ENCODE measurements around the gene CYP4F22. TPM values are rescaled to one million over a fixed set of nuclear protein-coding genes. Genes with fewer than 3 reads are reported as not detected.

CYP4F22 gene
- total and polyA plus RNA-seq, 2 of the 8 experiments (the other 6 are each of a cell fraction or from before 2014, with no cell fraction given) = not detected

DNA sequence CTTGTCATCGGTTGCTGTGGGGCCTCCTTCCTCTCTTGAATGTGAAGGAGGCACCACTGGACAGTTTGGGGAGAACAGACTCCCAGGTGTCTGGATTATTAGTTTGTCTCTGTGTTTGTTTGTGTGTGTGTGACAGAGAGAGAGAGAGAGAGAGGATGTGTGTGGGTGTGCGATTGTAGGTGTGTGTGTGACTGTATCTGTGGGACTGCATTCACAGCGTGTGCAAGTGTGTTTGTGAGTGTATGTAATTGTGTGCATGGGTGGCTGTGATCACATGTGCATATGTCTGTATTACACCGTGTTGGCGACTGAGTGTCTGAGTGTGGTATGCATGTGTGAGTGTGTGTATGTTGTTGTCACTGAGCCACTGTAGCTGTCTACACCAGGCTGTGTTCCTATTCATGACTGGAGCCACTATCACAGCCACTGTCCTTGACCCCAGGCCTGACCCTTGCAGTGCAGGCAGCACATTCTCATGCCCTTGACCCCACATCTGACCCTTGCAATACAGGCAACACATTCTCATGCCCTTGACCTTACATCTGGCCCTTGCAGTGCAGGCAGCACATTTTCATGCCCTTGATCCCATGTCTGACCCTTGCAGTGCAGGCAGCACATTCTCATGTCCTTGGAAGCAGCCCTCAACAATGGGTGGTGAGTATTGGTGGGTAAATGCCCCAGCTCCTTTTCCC lies 81.6 kb downstream of the CYP4F22 start:
- Histone ChIP-seq H3K4me3 (ENCODE audit: extremely low read depth in 1 of 4, insufficient read depth in 2 of 4, low read depth in 3 of 4, low read length in 4 of 4) (no peak overlapping the region), H2AK5ac (ENCODE audit: low read depth, low read length) (no peak overlapping the region), H3K4ac (replicated peaks; ENCODE audit: insufficient read length, low read depth, low read length) (no peak overlapping the region), H4K20me1 (replicated peaks in 1 of 2; ENCODE audit: control insufficient read depth in 1 of 2, insufficient read depth in 2 of 2, low read length in 2 of 2) (no peaks in the 10 kb centered on the region), H3K23ac (ENCODE audit: insufficient read length) (no peak overlapping the region), H3K79me1 (ENCODE audit: low read depth, low read length) (no peaks in the 10 kb centered on the region), H2BK15ac (ENCODE audit: low read length) (no peak overlapping the region), H4K8ac (ENCODE audit: extremely low read depth, insufficient read depth, low read length) (no peak overlapping the region), H4K5ac (ENCODE audit: insufficient read length, low read depth, low read length) (no peak overlapping the region), H4K91ac (replicated peaks; ENCODE audit: insufficient read length, low read length) (no peak overlapping the region), H3K27me3 (replicated peaks in 1 of 4; ENCODE audit: control insufficient read depth in 3 of 4, extremely low read depth in 1 of 4, insufficient read depth in 3 of 4, low read length in 3 of 4) (no peaks in the 10 kb centered on the region), H3K4me1 (replicated peaks in 1 of 4; ENCODE audit: control insufficient read depth in 3 of 4, insufficient read depth in 4 of 4, low read length in 3 of 4) (no peaks in the 10 kb centered on the region), H3K27ac (ENCODE audit: low read depth, low read length) (no peak overlapping the region), H3K14ac (ENCODE audit: insufficient read length) (no peak overlapping the region), H2BK120ac (replicated peaks; ENCODE audit: low read depth, low read length) (no peak overlapping the region), H3K18ac (ENCODE audit: extremely low read depth, low read length) (no peak overlapping the region), H2BK5ac (ENCODE audit: low read depth, low read length) (no peak overlapping the region), H3K36me3 (ENCODE audit: control insufficient read depth in 2 of 4, insufficient read depth in 4 of 4, low read length in 3 of 4) (no peaks in the 10 kb centered on the region), H2BK12ac (ENCODE audit: low read depth, low read length) (no peak overlapping the region), H3K4me2 (ENCODE audit: insufficient read depth in 1 of 2, low read depth in 2 of 2, low read length in 2 of 2) (no peak overlapping the region), H2BK20ac (ENCODE audit: low read length) (no peak overlapping the region), H3K9me3 (ENCODE audit: insufficient read depth in 2 of 2, low read depth in 1 of 2, low read length in 1 of 2) (peaks cover 39 to 80% of the 10 kb centered on the region in 2 experiments), H3K79me2 (ENCODE audit: control insufficient read depth in 1 of 2, insufficient read depth in 2 of 2, low read length in 2 of 2) (no peaks in the 10 kb centered on the region), H3K56ac (replicated peaks; ENCODE audit: insufficient read length, low read depth, low read length) (no peak overlapping the region), H2AFZ (ENCODE audit: low read length) (no peak overlapping the region), H3K23me2 (ENCODE audit: low read depth, low read length) (no peaks in the 10 kb centered on the region), H3K9ac (replicated peaks in 1 of 4; ENCODE audit: extremely low read depth in 1 of 4, low read depth in 3 of 4, low read length in 3 of 4) (no peak overlapping the region)
- CTCF ChIA-PET (ENCODE audit: partially characterized antibody) = no interaction called here
- DNase-seq (ENCODE audit: low read depth in 1 of 2, low spot score in 2 of 2) (no peak), FAIRE-seq (no peak)
- 70% methylated on average over 5 of the region's 5 CpGs; no CpG with 5 or more reads in 1 of the 2 experiments for WGBS, 2 experiments (ENCODE audit: extremely low coverage in 1 of 2, insufficient coverage in 1 of 2, insufficient read length in 1 of 2, insufficient replicate concordance in 2 of 2, low coverage in 1 of 2, low lambda C conversion rate in 2 of 2, missing lambda C conversion rate in 1 of 2)
- POLR2A ChIA-PET (ENCODE audit: partially characterized antibody) = no interaction called here
- TF ChIP-seq FOSL1 (IDR thresholded peaks at IDR 0.05; ENCODE audit: insufficient read depth, low read depth, low read length) (no peak), CREB1 (IDR thresholded peaks at IDR 0.05) (no peak), SUZ12 (IDR thresholded peaks at IDR 0.05; ENCODE audit: low read length) (no peak)
